ENCODE results near the gene CD180. TPM values are rescaled to one million over a fixed set of nuclear protein-coding genes. Genes with fewer than 3 reads are reported as not detected.

CD180 gene
- total and polyA plus RNA-seq, 2 experiments from 2014 or later, result not detected

DNA sequence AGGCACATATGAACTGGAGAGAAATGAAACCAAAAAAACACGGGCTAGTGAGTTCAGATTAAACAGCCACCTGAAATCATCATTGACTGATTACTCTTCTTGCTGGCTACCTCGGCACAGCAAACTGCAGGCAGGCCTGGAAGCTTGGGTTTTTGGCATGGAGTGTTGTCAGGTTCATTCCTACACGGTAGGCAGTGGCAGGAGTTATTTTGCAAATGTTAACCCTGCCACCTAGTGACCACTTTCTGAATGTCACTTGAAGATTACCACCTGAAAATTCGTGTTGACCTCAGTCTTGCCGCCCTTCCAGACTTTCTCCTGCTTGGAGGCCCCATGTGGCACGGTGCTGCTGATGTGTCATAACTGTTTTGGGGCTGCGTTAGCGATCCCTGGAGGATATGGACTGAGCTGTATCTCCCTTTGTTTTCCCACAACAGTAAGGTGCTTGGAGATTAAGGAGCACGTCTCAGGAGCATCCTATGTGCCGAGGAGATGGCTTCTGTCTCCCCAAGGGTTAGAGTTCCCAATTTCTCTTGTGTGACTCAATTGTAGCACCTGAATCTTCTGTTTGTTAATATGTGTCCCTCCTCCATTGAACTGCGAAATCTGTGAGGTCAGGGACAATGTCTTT is 12.7 kb upstream of the CD180 start:
- no peak for TF ChIP-seq EZH2phosphoT487 (IDR thresholded peaks at IDR 0.05; ENCODE audit: insufficient read depth, low read depth)
- TF ChIP-seq EZH2 (IDR thresholded peaks at IDR 0.05; ENCODE audit: insufficient read depth, poor library complexity, severe bottlenecking), result no peak
- H3K9me2 ChIP-seq (ENCODE audit: insufficient read depth), result no peaks in the 10 kb centered on the region
- peaks cover 8% of the 10 kb centered on the region; the same call in 1 of the 2 replicates for H3K4me1 ChIP-seq (ENCODE audit: insufficient read depth)
- no peaks in the 10 kb centered on the region for H3K27me3 ChIP-seq (replicated peaks; ENCODE audit: insufficient read depth)
- 26 to 27% methylated on average over 11 of the region's 11 CpGs for WGBS, 2 experiments (ENCODE audit: low coverage in 1 of 2, low lambda C conversion rate in 2 of 2, missing lambda C conversion rate in 2 of 2)
- H3K9ac ChIP-seq, result no peak overlapping the region
- H2AFZ ChIP-seq, result no peak overlapping the region
- no peak overlapping the region for H3K4me3 ChIP-seq
- no peaks in the 10 kb centered on the region for H4K20me1 ChIP-seq (ENCODE audit: insufficient read depth)
- in situ Hi-C loops (cut with MboI), result no loop called here
- H3K36me3 ChIP-seq (ENCODE audit: low read depth), result no peaks in the 10 kb centered on the region
- H3K27ac ChIP-seq, result no peak overlapping the region
- H3K79me2 ChIP-seq (ENCODE audit: insufficient read depth), result no peaks in the 10 kb centered on the region
- H3K4me2 ChIP-seq (ENCODE audit: unreplicated experiment), result no peak overlapping the region
- no peaks in the 10 kb centered on the region for H3K9me3 ChIP-seq (ENCODE audit: low read depth)
- DNase-seq, result peak; percentile 76
- H3F3A ChIP-seq (ENCODE audit: insufficient read depth), result 0 out of 2 replicates have a peak, but pooled peaks cover 6% of the 10 kb centered on the region

DNA sequence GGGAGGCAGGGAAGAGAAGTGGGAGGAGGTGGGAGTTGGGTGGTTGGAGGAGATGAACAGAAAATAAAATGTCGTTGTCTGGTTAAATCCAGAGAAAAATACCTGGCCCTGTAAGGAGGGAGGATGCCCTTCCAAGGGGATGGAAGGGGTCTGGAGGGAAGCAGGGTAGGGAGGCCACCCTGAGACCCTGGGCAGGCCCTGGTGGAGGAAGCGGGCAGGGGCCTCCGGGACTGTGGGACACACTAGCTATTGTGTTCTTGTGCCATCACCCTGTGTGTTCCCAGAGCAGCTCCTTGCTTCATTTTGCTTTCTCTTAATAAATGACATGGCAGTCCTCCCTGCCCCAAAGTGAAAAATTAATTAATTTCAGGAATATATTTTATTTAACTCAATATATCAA is 11.8 kb upstream of the CD180 start:
- no peak for DNase-seq
- H3K27me3 ChIP-seq (replicated peaks; ENCODE audit: insufficient read depth), result no peaks in the 10 kb centered on the region
- TF ChIP-seq EZH2 (IDR thresholded peaks at IDR 0.05; ENCODE audit: insufficient read depth, poor library complexity, severe bottlenecking) (no peak), EZH2phosphoT487 (IDR thresholded peaks at IDR 0.05; ENCODE audit: insufficient read depth, low read depth) (no peak)
- H3K4me2 ChIP-seq (ENCODE audit: unreplicated experiment), result no peak overlapping the region
- no peaks in the 10 kb centered on the region for H3K9me2 ChIP-seq (ENCODE audit: insufficient read depth)
- no peak overlapping the region for H2AFZ ChIP-seq
- H3K9ac ChIP-seq, result no peak overlapping the region
- H3K9me3 ChIP-seq (ENCODE audit: low read depth), result no peaks in the 10 kb centered on the region
- 95 to 100% methylated on average over 3 of the region's 3 CpGs for WGBS, 2 experiments (ENCODE audit: low coverage in 1 of 2, low lambda C conversion rate in 2 of 2, missing lambda C conversion rate in 2 of 2)
- no peak overlapping the region for H3K4me3 ChIP-seq
- in situ Hi-C loops (cut with MboI), result no loop called here
- H3K79me2 ChIP-seq (ENCODE audit: insufficient read depth), result no peaks in the 10 kb centered on the region
- peaks cover 8% of the 10 kb centered on the region; the same call in 1 of the 2 replicates for H3K4me1 ChIP-seq (ENCODE audit: insufficient read depth)
- no peaks in the 10 kb centered on the region for H3K36me3 ChIP-seq (ENCODE audit: low read depth)
- no peaks in the 10 kb centered on the region for H4K20me1 ChIP-seq (ENCODE audit: insufficient read depth)
- H3F3A ChIP-seq (ENCODE audit: insufficient read depth), result 0 out of 2 replicates have a peak, but pooled peaks cover 6% of the 10 kb centered on the region
- no peak overlapping the region for H3K27ac ChIP-seq

DNA sequence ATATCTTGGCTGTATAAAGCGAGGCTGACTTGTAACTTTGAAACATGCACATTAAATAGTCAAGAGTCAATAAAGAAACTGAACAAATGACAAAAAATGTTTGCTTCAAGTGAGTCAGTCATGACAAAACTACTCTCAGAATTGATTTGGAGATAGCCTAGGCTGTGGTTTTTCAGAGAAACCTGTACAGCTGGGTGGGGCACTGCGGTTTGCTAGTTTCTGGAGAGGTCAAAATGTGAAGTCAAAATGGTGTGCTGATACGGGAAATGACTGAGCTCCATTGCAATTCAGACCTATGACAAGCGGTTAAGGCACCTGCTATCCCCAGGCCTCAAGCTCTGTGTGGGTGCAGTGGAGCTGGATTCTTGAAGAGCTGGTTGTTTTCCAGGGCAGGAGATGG is 10.3 kb upstream of the CD180 start:
- H3K9ac ChIP-seq, result no peak overlapping the region
- H3K4me3 ChIP-seq, result no peak overlapping the region
- WGBS, 2 experiments (ENCODE audit: low coverage in 1 of 2, low lambda C conversion rate in 2 of 2, missing lambda C conversion rate in 2 of 2), result 69 to 82% methylated on average over 4 of the region's 4 CpGs
- TF ChIP-seq EZH2 (IDR thresholded peaks at IDR 0.05; ENCODE audit: insufficient read depth, poor library complexity, severe bottlenecking) (no peak), EZH2phosphoT487 (IDR thresholded peaks at IDR 0.05; ENCODE audit: insufficient read depth, low read depth) (no peak)
- H3K27me3 ChIP-seq (replicated peaks; ENCODE audit: insufficient read depth), result no peaks in the 10 kb centered on the region
- H2AFZ ChIP-seq, result no peak overlapping the region
- H3K4me2 ChIP-seq (ENCODE audit: unreplicated experiment), result no peak overlapping the region
- no peaks in the 10 kb centered on the region for H3K9me2 ChIP-seq (ENCODE audit: insufficient read depth)
- peak; percentile 33 for DNase-seq
- no peaks in the 10 kb centered on the region for H3K36me3 ChIP-seq (ENCODE audit: low read depth)
- no peaks in the 10 kb centered on the region for H3K79me2 ChIP-seq (ENCODE audit: insufficient read depth)
- peaks cover 7% of the 10 kb centered on the region; the same call in 1 of the 2 replicates for H3K4me1 ChIP-seq (ENCODE audit: insufficient read depth)
- H3F3A ChIP-seq (ENCODE audit: insufficient read depth), result no peaks in the 10 kb centered on the region
- in situ Hi-C loops (cut with MboI), result no loop called here
- H3K27ac ChIP-seq, result no peak overlapping the region
- H4K20me1 ChIP-seq (ENCODE audit: insufficient read depth), result no peaks in the 10 kb centered on the region
- H3K9me3 ChIP-seq (ENCODE audit: low read depth), result no peaks in the 10 kb centered on the region

DNA sequence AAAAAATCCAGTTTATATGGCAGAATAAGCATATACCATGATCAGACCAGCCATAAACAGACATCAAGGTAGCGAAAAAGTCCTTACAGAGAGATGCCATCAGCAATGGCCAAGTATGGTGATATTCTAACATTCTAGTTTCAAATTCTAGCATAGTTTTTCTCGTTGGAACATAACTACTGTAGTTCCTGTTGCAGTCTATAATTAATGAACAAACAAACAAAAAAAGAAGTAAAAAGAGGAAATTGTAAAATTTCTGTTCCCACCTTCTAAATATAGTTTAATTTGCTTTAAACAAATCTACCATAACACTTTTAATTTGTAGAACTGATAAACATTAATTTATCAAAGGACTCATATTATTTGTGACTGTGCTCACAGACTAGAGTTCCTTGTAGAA is 9.9 kb upstream of the CD180 start:
- no peak overlapping the region for H3K9ac ChIP-seq
- no peaks in the 10 kb centered on the region for H4K20me1 ChIP-seq (ENCODE audit: insufficient read depth)
- no peak for DNase-seq
- no peaks in the 10 kb centered on the region for H3K27me3 ChIP-seq (replicated peaks; ENCODE audit: insufficient read depth)
- 0 out of 2 replicates have a peak, but pooled peaks cover 4% of the 10 kb centered on the region for H3K4me1 ChIP-seq (ENCODE audit: insufficient read depth)
- no peaks in the 10 kb centered on the region for H3K36me3 ChIP-seq (ENCODE audit: low read depth)
- no peaks in the 10 kb centered on the region for H3K9me2 ChIP-seq (ENCODE audit: insufficient read depth)
- no peaks in the 10 kb centered on the region for H3K9me3 ChIP-seq (ENCODE audit: low read depth)
- WGBS, 2 experiments (ENCODE audit: low coverage in 1 of 2, low lambda C conversion rate in 2 of 2, missing lambda C conversion rate in 2 of 2), result 75 to 78% methylated on average over 2 of the region's 2 CpGs
- no peak overlapping the region for H3K4me3 ChIP-seq
- in situ Hi-C loops (cut with MboI), result no loop called here
- H3K79me2 ChIP-seq (ENCODE audit: insufficient read depth), result no peaks in the 10 kb centered on the region
- H2AFZ ChIP-seq, result no peak overlapping the region
- H3K4me2 ChIP-seq (ENCODE audit: unreplicated experiment), result no peak overlapping the region
- TF ChIP-seq EZH2phosphoT487 (IDR thresholded peaks at IDR 0.05; ENCODE audit: insufficient read depth, low read depth), result no peak
- TF ChIP-seq EZH2 (IDR thresholded peaks at IDR 0.05; ENCODE audit: insufficient read depth, poor library complexity, severe bottlenecking), result no peak
- H3K27ac ChIP-seq, result no peak overlapping the region
- no peaks in the 10 kb centered on the region for H3F3A ChIP-seq (ENCODE audit: insufficient read depth)
